Stimulated activated CD4-positive, alpha-beta T cell treated with anti-CD3 and anti-CD28 coated beads, TNF-alpha, amount 100 ng/mL, for 48 hours (primary cell): ENCODE measurements around the gene LRP1-AS.

Source experiments
- DNase-seq, 3 donors: peaks; one replicate each; pipeline ENCODE4 v3.0.0-alpha.2; 2020; ENCODE audit warnings: low read depth in 3 of 3

Gene LRP1-AS

GRCh38 chr12:57098546-57098945 is 48.9 kb downstream of the LRP1-AS start:
- DNase-seq: no peak

- no peak for DNase-seq
Observed at GRCh38 chr12:57097554-57097835, 49.9 kb downstream of the LRP1-AS start.

DNA sequence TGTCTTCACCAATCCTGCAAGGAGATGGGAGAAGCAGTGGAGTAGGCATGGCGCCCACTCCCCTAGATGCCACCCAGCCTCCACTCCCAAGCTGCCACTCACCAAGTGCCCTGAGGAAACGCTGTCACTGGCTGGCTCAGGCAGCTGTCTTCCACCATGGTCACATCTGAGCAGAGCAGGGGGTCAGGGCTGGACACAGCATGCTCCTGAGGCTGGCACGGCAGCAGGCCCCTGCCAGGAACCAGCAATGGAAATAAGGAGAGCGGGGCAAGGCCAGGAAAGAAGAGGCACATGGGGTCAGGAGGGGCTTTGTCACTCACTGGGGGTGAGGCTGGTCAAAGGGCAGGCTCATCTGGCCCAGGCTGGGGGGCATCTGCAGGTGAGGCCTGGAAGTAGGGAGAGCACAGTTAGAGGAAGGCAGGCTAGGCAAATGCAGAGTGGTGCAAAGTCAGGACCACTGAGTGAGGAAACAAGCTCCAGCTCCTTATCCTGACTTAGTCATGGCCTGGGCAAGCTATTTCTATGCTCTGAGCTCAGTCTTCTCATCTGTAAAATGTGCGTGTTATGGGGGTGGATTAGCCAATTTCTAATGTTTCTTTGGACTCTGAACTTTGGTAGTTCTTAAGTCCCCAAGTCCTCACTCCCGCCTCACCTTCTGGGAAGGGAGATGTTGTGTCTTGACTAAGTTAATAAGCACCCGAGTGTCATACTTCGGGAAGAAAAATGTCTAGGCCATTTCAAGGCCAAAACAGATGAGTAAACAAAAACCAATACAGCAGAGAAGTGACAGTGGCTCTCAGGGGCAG is 50.5 kb downstream of the LRP1-AS start:
- DNase-seq: no peak

- DNase-seq: no peak
Observed at GRCh38 chr12:57096099-57096572, 51.3 kb downstream of the LRP1-AS start.

GRCh38 chr12:57095440-57095839 is 52.0 kb downstream of the LRP1-AS start:
- no peak for DNase-seq
